Muscle of back (tissue), 11 donors: ENCODE measurements around the gene NR6A1. TPM values are rescaled to one million over a fixed set of nuclear protein-coding genes. Genes with fewer than 3 reads are reported as not detected.
A peak's percentile ranks its signal among the peaks of the same experiment; 100 is the strongest.

ENCODE experiments used
- DNase-seq, 3 donors: peaks; one replicate each; pipeline versions ENCODE4 v3.0.0 to v3.0.0-alpha.2; 2013
- polyA plus RNA-seq, 10 donors: library from polyadenylated mRNA; unstranded; fragments of 120-200 nt; gene quantifications; one replicate each; pipeline ENCODE4 v1.2.1, GENCODE V29; 2013; ENCODE audit not compliant: insufficient read length in 10 of 10

NR6A1 gene
- polyA plus RNA-seq, 10 donors, result 0.51 to 1.5 (median 0.91) TPM

- DNase-seq, result peak; percentile 64 to 92 (median 68)
These were observed 110.7 kb downstream of the NR6A1 start for GRCh38 chr9:124660341-124660801.

GRCh38 chr9:124659099-124659659, 111.9 kb downstream of the NR6A1 start:
- DNase-seq, result peak; percentile 86 to 96 (median 95)

GRCh38 chr9:124658165-124659017, 112.7 kb downstream of the NR6A1 start:
- DNase-seq, result peak; percentile 92 to 97 (median 97)

GRCh38 chr9:124657516-124657915, 113.6 kb downstream of the NR6A1 start:
- no peak for DNase-seq

GRCh38 chr9:124654431-124654830, 116.7 kb downstream of the NR6A1 start:
- DNase-seq, result no peak

GRCh38 chr9:124652615-124653393, 118.3 kb downstream of the NR6A1 start:
- DNase-seq, result peak in 1 of 3 donors; percentile 71

GRCh38 chr9:124652203-124652602, 118.9 kb downstream of the NR6A1 start:
- DNase-seq, result no peak

GRCh38 chr9:124645274-124645673, 125.8 kb downstream of the NR6A1 start:
- DNase-seq, result no peak

- DNase-seq, result no peak
These were observed 131.5 kb downstream of the NR6A1 start for GRCh38 chr9:124639637-124640036.

GRCh38 chr9:124635285-124635684, 135.8 kb downstream of the NR6A1 start:
- no peak for DNase-seq

- DNase-seq, result peak; percentile 24 to 69 (median 61)
These were observed 139.0 kb downstream of the NR6A1 start for GRCh38 chr9:124632077-124632621.

- no peak for DNase-seq
These were observed 139.8 kb downstream of the NR6A1 start for GRCh38 chr9:124631326-124631725.

GRCh38 chr9:124629600-124629999, 141.5 kb downstream of the NR6A1 start:
- DNase-seq, result peak in 1 of 3 donors; percentile 31

GRCh38 chr9:124628741-124629140, 142.4 kb downstream of the NR6A1 start:
- DNase-seq, result no peak

GRCh38 chr9:124626276-124626675, 144.8 kb downstream of the NR6A1 start:
- DNase-seq, result peak; percentile 17 to 47 (median 35)

- DNase-seq, result no peak
These were observed 146.0 kb downstream of the NR6A1 start for GRCh38 chr9:124625087-124625486.

GRCh38 chr9:124624735-124624992, 146.4 kb downstream of the NR6A1 start:
- no peak for DNase-seq

GRCh38 chr9:124623966-124624734, 147.0 kb downstream of the NR6A1 start:
- DNase-seq, result no peak

- no peak for DNase-seq
These were observed 148.2 kb downstream of the NR6A1 start for GRCh38 chr9:124622882-124623281.

- DNase-seq, result peak in 1 of 3 donors; percentile 49
These were observed 149.5 kb downstream of the NR6A1 start for GRCh38 chr9:124621371-124622328.
